Stimulated activated CD4-positive, alpha-beta T cell treated with anti-CD3 and anti-CD28 coated beads, Interleukin-2, amount 100 ng/mL, for 4 hours (primary cell): ENCODE data around the gene APBA1.

Experiments used
- DNase-seq: peaks from one replicate; pipeline ENCODE4 v3.0.0-alpha.2; 2020; ENCODE audit warnings: low read depth

Gene APBA1

GRCh38 chr9:69671879-69672595, at the start of gene APBA1:
TSS of gene APBA1 (minus strand) at chr9:69672371.
- peak; percentile 58 for DNase-seq

DNA sequence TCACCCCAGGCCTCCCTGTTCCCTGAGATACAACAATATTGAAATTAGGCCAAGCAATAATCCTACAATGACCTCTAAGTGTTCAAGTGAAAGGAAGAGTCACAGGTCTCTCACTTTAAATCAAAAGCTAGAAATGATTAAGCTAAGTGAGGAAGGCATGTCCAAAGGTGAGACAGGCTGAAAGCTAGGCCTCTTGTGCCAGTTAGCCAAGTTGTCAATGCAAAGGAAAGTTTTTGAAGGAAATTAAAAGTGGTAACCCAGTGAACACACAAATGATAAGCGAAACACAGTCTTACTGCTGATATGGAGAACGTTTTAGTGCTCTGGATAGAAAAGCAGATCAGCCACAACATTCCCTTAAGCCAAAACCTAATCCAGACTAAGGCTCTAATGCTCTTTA, 47.8 kb upstream of the APBA1 start:
- DNase-seq: no peak

DNA sequence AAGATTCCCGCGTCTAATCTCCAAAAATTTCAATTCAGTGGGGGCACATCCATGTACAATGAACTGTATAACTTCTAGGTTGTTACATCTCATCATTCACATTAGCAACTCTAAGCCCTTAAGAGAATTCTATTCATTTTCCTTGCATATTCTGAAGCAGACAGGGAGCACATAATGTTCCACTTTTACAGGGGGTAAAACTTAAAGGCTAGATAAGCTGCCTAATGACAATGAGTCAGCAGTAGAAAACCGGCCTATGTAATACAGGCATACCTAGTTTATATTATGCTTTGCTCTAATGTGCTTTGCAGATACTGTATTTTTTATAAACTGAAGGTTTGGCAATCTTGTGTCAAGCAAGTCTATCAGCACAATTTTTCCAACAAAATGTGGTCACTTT, 47.2 kb upstream of the APBA1 start:
- DNase-seq: no peak

DNA sequence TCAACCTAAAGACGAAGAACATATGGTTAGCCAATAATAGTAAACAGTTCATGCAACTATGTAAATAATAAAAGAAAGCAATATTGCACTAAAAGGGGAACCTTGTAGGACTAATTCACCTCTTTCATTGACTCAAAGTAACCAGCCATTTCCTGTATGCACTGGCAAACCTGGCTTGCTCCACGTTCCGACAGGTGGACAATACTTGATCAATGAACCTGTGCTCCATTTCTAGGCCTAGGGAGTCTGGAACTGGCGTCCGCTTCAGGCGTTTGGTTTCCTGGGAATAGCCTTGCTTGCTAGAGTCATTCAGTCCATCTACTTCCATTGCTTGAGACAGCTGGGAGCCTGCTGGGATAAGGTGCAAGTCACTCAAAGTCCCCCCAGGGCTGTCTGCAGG, 46.0 kb upstream of the APBA1 start:
- no peak for DNase-seq

DNA sequence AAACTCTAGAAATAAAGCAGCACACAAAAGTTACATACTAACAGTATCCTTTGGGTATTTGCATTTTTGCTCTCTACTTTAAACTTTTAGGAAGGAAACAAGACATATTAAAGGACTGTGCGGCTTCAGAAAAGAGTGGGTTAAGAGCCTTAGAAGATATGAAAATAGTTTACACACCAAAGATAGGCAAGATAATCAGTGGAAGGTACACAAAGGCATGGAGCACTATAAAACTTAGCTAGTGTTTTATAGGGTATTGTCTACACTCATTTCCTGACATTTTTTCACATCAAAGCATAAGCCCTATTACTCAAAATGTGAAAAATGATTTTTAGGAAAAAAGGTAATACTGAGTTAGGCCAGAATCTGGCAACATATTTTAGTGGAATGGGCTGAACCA, 43.7 kb upstream of the APBA1 start:
- no peak for DNase-seq

DNA sequence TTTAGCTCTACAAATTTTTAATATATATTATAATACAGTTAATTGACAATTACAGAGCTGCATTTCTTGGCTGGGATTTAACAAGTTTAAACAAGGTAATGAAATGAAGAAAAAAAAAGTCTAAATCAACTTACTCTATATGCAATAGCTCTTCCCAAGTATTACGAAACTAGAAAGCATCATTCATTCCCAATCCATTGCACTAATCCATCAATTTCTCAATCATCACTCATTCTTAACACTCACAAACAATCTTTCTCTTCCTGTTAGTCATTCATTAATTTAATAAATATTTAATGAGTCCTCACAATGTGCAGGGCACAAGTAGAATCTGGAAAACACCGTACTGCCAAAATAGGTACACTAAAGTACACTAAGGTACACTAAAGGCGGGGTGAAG, 42.9 kb upstream of the APBA1 start:
- DNase-seq: no peak

DNA sequence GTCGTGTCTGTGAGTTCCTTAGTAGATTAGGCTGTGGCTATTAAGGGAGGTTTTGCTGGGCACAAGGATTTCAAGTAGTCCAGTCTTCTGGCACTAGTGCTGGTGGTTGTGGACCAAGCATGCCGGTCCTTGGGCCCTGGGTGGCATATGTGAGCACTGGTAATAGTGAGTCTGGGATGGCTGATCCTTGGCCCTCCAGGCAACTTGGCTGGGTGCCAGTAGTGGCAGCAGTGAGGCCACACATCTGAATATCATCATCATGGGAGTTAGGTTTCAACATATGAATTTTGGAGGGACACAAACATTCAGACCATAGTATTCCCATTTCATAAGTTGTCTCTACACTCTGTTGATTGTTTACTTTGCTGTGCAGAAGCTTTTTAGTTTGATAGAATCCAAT, 25.3 kb upstream of the APBA1 start:
- DNase-seq: no peak

- DNase-seq: no peak
Observed at GRCh38 chr9:69696802-69697201, 24.6 kb upstream of the APBA1 start.

DNA sequence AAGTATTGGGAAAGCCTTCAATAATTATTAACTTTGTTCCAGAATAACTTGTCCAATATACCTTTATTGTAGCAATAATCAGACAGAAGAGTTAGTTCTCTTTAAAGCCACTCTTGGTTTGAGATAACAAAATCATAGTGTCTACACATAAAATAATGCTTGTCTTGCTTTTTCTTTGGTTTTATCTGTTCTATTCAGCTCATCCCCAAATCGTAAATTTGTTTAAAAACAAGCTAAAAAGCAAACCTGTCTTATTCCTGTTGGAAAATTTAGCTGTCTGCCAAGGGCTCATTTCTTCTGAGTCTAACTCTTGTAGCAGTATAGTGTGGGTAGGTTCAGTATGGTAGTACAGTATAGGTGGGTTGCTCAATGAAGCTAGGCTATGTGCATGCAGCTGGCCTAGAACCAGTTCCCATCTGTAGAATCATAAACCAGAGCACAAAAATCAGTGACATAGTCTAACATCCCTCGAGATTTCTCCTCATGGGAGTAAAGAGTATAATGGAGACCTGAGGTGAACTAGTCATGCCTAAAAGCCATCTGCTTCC, 17.9 kb upstream of the APBA1 start:
- no peak for DNase-seq

- no peak for DNase-seq
Observed at GRCh38 chr9:69683927-69684326, 11.8 kb upstream of the APBA1 start.

GRCh38 chr9:69678843-69679538, 6.8 kb upstream of the APBA1 start:
- no peak for DNase-seq

DNA sequence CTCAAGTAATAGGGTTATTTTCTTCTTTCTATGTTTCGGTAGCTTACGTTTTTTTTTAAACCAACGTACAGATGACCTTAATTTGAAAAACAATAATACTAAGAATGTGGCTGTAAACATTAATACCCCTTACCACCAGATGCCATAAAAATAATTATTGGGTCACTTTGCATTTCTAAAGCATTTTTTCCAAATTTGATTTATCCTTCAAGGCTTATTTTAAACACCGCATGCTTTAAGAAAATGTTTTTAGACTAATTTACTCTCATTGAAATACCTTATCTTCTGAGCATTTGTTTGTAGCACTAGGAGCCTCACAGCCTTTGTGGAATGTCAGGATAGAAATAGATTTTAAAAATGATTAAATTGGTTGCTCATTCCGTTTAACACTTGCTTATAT, 5.8 kb upstream of the APBA1 start:
- no peak for DNase-seq

DNA sequence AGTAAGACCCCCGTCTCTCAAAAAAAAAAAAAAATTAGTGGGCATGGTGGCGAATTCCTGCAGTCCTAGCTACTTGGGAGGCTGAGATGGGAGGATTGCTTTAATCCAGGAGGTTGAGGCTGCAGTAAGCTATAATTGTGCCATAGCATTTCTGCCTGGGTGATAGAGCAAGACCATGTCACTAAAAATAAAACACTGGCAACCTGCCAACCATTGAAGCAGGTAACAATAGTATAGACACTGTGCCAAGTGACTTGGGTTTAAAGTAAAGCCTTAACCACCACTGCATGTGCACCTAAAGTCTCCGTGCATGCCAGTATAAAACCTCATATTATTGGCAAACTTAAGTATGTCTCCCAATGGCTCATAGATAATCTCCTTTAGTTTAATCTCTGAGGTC, 3.4 kb upstream of the APBA1 start:
- no peak for DNase-seq

DNA sequence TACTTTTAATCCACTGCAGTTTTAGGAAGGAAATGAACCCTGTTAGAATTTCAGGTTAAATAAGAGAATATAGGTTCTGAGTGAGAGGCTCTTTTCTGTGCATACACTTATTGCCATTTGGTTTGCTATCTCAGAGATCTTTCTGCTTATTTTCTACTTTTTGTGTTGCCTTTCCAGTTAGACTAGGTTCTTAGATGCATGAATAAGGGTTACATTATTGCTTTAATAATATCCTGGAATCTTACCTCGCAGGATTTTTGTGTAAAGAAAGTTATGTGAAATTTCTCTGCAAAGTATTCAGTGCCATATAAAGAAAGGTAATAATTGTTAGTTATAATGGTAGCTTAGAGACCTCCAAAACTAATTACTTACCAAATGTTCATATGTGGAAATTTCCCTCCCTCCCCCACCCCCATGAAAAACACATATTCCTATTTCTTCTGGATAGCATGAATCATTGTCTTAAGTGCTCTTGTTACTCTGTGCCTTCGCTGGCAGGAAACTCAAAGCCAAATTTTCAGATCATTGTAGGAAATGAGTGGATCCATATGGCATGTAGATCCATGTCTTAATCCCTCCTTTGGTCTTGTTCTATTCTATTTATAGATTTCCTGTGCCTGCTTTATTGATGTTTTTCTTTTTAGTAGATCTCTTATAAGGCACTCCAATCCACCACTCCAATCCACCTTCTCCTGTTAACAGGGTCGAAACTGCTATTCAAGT, 2.7 kb upstream of the APBA1 start:
- DNase-seq: no peak

DNA sequence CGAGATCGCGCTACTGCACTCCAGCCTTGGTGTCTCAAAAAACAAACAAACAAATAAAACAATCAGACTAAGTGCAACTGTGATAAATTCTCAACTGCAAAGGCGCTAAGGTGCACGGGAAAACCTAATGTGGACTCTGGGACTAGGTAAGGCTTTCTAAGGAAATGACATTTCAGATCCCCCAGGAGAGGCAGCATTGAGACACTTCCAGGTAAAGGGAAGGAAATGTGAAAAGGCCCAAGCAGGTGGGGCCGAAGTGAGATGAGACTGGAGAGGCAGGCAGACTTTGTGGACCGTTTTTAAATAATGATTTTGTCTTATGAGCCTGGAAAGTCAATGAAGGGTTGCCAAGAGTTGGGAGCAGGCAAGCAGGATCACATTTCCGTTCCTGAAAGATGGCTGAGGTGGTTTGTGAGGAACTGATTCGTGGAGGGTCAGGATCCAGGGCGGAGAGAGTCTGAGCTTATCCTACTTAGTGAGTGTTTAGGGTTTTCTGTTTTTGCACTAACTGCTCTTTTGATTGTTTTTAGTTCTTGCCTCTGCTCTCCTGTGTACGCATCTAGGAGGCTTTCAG, 2.0 kb upstream of the APBA1 start:
- DNase-seq: no peak

DNA sequence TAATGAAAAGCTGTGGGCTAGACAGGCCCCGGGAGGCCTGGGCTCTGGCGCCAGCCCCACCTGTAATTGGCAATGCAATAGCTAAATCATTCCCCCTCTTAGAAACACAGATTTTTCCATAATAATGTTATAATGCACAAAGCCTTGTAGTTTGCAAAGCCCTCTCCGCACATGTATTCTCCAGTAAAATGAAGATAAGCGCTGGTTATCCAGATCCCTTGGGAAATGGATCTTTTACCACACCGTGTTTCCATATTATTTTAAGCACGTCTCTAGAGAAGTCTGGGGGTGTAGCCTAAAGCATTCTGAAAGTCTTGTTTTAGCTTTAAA, 1.1 kb upstream of the APBA1 start:
- DNase-seq: no peak

GRCh38 chr9:69672596-69673310, 582 bp upstream of the APBA1 start:
- DNase-seq: peak; percentile 49

- no peak for DNase-seq
Observed at GRCh38 chr9:69671311-69671878, 776 bp downstream of the APBA1 start.

DNA sequence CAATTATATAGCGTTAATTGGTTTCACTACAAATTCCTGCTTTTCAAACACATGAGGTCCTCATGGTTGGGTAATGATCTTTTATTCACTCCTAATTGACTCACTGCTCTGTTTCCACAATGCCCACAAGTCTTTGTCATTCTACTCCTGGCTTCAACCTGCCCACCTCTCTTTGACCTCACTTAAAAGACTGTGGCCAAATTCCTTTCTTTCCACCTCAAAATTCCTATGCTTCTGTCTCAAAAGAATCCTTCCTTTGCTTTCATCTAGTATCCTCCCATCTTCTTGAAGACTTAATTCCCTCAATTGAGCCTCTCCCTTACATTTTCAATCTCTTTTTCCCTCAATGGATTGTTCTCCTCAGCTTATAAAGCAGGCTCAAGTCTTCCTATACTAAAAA, 4.9 kb downstream of the APBA1 start:
- no peak for DNase-seq

GRCh38 chr9:69660304-69660703, 11.9 kb downstream of the APBA1 start:
- DNase-seq: no peak

DNA sequence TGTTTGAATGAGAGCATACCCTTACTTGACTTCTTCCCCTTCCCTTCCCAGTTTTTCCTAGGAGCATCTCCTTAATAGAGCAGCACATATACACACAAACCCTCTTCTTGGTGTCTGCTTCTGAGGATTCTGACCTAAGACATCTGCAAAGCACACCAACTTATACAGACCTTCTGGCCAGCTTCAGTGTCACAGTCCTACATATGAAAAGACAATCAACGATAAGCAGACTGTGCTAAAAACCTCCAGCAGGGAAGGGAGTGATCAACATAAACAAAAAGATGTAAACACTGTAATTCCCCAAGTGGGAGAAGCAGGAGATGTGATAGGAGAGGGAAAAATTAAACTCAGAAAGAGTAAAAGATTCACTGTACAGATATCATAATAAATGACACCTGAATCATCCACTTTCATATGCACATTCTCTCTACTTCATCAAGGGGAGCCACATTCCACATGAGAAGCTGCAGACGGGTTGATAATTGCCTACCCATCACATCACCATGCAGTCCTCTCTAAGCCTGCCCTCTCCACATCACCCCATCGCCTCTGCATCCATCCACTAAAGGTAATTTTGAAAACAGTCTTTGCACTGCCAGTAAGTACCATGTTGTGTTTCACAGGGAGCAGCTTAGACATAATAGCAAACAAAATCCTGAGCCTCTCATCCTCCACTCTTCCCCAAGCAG, 13.0 kb downstream of the APBA1 start:
- no peak for DNase-seq
